GM18861 (cell line): ENCODE data around the gene ADAD1.
A peak's percentile ranks its signal among the peaks of the same experiment; 100 is the strongest.
"Not testable (repeated sequence)": the region's sequence is repeated elsewhere in the genome, so short reads cannot be mapped to it uniquely, and the experiment has no call there.

ENCODE experiments used
- ATAC-seq: cut with Tn5 transposase; IDR thresholded peaks from one replicate; pipeline ENCODE4 v1.9.1; 2021; ENCODE audit not compliant: unreplicated experiment

Gene ADAD1

DNA sequence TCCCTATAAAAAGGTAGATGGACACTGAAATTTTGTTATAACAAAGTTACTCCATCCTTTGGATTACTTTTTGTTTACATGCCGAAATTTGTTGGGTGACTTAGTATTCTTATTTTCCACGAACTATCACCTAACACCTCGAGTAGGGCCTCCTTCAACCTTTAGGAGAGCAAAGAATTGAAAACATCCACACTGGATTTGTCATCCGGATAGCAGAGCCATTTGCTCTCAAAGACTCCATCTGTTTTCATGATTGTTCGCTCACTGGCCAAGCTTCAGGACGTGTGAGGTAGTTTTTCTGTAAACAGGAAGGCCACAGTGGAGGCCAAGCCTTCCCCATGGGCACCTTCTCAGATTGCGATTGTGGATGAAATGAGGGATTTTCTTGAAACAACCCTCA is at the start of gene ADAD1:
ADAD1 (plus strand) TSS at position 301 of the 400 bp plus-strand sequence. CDS start 1,059 bp downstream, outside the sequence.
- no peak for ATAC-seq

DNA sequence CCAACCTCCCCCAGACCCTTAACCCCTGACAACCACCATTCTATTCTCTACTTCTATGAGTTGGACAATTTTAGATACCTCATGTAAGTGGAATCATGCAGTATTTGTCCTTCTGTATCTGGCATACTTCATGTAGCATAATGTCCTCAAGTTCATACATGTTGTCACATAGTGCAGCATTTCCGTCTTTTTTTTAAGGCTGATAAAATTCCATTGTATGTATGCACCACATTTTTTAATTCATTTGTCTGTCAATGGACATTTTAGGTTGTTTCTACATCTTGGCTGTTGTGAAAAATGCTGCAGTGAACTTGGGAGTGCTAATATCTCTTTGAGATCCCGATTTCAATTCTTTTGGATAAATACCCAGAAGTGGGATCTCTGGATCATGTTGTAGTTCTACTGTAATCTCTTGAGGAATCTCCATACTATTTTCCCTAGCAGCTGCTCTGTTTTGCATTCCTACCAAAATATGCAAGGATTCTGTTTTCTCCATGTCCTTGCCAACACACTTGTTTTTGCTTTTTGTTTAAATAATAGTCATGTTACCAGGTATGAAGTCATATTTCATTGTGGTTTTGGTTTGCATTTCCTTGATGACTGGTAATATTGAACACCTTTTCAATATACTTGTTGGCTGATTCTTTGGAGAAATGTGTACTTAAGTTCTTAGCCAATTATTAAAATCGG is 48.8 kb upstream of the ADAD1 start:
- ATAC-seq = no peak

DNA sequence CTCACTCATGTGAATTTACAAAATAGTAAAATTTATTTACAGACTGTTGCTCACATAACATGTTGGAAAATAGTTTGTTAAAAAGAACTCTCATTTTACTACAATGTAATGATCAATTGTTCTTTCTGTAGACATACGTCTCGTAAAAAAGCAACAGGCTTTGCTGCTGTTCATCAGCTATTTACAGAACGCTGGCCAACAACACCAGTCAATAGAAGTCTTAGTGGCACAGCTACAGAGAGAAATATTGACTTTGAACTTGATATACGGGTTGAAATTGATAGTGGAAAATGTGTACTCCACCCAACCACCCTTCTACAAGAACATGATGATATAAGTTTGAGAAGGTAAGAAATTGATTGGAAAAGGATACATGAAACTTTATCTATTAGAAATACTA is 47.6 kb upstream of the ADAD1 start:
- ATAC-seq = no peak

DNA sequence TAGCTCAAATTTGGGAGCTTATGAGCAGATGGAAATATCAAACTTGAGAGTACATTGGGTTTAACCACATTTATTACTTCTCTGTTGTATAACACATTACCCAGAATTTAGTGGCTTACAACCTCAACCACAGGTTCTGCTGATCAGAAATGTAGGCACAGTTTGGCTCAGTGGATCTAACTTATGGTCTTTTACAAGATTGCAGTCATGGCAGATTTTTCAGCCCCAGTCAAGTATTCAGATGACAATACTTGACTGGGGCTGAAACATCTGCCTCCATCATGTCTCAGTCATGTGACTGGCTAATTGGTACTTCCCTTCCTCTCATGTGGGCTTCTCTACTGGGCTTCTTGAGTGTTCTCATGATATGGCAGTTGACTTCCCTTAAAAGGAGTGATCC is 44.0 kb upstream of the ADAD1 start:
- no peak for ATAC-seq

DNA sequence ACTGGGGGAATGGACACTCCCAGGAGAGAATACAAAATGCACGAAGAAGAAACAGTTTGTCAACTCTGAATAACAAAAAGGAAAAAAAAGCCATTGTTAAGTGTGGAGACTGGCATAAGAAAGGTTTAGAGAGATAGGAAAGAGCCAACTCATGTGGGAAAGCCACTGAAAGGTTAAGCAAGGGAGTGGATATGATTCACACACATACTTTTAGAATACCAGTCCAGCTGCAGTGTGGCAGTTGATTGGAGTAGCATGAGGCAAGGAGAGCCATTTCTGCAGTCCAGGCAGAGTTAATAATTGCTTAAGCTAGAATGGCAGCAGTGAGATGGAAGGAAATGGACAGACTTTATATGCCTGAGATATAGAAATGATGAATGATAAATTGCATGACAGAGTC is 36.9 kb upstream of the ADAD1 start:
- no peak for ATAC-seq

DNA sequence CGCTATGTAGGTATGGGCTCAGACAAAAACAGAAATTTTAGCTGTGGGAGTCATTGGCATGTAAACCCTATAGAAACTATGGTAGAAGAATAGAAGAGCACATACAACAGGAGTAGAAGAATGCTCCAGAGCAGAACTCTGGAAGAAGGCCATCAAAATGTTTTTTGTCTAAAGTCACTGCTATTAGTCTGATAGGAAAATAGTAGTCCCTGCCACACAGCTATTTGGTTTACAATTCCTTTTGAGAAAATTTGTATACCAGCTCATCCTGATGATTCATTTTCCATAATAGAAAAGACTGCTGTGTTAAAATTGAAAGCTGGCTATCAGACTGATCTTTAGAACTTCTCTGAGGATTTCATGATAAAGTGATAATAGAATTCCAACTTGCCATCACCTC is 32.8 kb upstream of the ADAD1 start:
- ATAC-seq = no peak

DNA sequence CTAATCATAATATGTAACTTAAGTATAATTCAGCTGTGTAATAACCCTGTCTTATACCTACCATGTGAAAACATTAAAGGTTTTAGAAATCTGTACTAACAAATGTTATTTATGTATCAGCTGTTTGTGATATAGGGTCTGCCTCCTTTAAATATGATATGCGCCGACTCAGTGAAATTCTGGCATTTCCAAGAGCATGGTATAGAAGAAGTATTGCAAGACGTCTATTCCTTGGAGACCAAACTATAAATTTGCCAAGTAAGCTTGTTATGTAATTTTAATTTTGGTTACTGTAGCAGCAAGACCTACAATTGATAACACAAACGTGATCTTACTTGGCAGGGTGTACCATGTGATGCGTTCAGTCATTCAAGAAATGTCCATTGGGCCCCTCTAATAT is 32.3 kb upstream of the ADAD1 start:
- no peak for ATAC-seq

DNA sequence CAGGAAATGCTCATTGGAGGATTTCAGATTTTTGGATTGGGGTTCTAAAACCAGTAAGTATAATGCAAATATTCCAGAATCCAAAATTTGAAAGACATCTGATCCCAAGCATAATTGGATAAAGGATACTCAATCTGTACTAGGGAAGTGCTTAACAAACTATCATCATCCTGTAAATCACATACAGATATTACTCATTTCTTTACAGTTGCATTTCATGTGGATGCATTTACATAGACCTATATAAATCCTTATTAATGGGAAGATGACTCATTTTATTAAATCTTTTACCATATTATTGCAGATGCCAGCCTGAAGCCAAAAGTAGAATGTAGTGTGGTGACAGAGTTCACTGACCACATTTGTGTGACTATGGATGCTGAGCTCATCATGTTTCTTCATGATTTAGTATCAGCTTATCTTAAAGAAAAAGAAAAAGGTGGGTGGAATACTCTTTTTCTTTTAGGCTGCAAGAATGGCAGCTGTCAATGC is 22.4 kb upstream of the ADAD1 start:
- ATAC-seq = no peak

DNA sequence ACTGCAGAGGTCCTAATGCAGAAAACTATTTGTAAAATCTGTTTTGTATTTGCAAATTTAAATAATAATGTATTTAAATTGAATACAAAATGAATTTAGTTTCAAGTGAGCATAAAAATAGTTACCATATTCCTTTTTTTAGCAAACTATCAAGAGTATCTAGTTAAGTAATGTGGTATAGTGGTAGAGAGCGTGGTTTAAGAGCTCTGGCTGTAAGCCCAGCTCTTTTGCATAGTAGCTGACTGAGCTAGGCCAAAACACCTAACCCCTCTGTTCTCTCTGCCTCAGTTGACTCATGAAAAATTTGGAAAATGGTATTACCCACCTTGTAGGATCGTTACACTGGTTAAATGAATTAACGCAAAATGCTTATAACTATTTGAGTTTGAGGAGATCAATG is 18.1 kb upstream of the ADAD1 start:
- no peak for ATAC-seq

DNA sequence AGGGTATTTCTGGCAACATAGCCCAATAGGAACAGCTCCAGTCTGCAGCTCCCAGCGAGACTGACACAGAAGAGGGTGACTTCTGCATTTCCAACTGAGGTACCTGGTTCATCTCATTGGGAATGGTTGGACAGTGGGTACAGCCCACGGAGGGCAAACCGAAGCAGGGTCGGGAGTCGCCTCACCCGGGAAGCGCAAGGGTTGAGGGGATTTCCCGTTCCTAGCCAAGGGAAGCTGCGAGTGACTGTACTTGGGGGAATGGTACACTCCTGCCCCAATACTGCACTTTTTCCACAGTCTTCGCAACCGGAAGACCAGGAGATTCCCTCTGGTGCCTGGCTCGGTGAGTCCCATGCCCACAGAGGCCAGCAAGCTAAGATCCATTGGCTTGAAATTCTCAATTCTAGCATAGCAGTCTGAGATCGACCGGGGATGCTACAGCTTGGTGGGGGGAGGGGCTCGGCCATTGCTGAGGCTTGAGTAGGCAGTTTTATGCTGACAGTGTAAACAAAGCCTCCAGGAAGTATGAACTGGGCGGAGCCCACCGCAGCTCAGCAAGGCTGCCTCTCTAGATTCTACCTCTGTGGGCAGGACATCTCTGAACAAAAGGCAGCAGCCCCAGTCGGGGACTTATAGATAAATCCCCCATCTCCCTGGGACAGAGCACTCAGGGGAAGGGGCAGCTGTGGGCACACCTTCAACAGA is 14.0 kb upstream of the ADAD1 start:
- no peak for ATAC-seq

DNA sequence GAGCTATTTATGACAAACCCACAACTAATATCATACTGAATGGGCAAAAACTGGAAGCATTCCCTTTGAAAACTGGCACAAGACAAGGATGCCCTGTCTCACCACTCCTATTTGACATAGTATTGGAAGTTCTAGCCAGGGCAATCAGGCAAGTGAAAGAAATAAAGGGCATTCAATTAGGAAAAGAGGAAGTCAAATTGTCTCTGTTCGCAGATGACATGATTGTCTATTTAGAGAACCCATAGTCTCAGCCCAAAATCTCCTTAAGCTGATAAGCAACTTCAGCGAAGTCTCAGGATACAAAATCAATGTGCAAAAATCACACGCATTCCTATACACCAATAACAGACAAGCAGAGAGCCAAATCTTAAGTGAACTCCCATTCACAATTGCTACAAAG is 10.0 kb upstream of the ADAD1 start:
- not testable (repeated sequence) for ATAC-seq

DNA sequence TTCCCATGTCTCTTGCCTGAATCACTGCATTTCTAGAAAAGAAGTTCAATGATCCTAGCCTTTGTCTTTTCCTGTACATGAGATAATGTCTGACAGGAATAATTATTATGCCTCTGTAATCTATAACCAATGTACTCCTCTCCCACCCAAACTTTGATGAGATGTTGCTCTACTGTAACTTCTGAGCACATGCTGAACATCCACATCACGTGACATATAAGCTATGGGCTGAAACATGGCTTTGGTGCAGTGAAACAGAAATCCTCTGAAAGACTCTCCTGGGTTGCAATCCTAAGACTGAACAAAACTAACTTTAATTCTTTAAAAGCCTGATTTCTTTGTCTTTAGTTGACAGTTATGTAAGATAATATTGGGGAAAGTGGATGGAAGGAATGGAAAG is 1.5 kb upstream of the ADAD1 start:
- no peak for ATAC-seq

DNA sequence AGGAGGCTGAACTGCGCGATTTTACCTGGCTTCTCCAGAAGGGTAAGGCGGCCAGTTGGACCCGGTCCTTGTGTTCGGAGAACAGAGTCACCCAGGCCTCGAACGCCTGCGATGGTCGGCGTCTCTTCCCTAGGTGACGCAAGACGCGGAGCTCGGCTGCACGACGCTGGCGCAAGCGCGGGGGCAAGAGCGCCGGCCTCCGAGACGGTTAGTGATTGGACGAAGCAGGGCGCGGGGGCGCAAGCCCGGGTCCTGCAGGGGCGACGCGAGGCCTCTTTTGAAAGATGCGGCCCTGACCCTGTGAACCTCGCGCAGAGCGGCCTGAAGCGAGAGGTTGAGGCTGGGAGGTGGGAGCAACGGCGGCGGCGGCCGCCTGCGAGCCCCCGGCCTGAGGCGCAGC is 428 bp downstream of the ADAD1 start:
- ATAC-seq = no peak

DNA sequence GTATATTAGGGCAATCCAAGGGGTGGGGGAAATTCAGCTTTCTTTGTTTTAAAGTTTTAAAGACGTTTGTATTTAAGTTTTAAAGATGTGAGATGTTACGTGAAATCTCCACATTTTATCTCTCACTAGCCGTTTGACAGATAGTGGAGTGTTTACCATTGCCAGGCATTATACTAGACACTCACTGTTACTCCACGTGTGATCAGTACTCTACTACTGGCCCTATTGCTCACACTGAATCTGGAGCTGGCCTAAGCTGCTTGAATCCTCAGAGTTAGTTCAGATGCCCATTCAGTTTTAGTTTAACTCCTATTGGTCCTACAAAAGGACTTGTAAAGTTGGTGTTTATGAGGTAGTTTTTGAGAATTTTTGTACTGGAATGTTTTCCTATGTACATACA is 4.5 kb downstream of the ADAD1 start:
- ATAC-seq = no peak

DNA sequence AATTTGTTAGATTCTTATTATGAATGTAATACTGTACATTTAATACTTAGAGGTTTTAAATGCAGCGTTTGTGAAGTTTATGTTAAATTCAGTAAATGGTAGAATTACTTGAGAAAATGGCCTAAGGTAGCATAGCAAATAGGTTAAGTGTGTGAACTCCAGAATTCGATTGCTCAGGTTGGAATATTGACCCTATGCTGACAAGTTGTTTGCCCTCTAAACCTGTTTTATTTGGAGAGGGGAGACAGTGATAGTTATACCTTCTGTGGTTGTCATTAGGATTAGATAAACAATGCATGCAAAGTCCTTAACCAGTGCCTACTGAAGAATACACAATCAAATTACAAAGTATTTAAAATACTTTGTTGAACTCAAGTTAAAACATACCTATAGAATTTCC is 5.4 kb downstream of the ADAD1 start:
- ATAC-seq = no peak

DNA sequence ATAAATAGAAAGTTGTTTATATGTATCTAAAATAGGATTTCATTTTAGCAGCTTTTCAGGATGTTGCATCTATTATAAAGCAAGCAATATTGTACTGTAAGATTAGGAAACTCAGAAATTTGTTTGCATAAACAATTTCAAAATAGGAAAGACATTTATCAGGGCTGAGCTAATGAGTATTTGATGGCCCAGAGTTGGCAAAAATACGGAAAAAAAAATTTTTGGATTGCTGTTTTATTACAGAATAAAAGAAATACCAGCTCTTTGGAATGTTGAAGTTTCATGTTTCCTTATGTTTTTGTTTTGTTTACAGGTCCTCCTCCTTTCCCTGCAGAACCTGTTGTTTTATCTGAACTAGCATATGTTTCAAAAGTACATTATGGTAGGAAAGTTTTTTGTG is 14.5 kb downstream of the ADAD1 start:
- no peak for ATAC-seq

DNA sequence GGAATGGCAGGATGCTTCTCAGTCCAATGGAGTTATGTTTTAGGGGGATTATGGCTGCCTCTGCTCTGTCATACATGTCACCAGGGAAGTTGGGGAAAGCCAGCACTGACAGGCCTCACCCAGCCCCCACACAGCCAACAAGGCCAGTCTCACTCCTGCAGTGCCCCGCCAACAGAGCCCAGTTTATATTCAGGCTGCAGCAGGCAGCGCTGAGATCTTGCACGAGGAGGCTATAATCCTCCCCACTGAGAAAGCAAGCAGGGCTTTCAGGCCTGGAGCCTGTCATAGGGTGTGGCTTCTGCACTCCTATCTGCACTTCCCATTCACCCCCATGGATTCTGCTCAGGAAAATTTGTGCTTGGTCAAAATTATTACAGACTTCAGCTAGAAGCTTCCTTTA is 25.1 kb downstream of the ADAD1 start:
- ATAC-seq = no peak

DNA sequence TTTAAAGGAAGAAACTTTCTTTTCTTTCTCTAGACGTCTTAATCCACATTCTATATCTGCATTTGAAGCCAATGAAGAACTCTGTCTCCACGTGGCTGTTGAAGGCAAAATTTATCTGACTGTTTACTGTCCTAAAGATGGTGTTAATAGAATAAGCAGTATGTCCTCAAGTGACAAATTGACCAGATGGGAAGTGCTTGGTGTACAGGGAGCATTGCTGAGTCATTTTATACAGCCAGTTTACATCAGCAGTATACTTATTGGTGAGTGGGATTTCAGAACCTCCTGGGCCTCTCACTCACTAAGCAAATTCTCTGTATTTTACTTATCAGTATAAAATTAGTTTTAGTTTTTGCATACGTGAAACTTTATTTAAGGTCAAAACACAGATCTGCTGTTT is 33.7 kb downstream of the ADAD1 start:
- peak; percentile 60 for ATAC-seq

DNA sequence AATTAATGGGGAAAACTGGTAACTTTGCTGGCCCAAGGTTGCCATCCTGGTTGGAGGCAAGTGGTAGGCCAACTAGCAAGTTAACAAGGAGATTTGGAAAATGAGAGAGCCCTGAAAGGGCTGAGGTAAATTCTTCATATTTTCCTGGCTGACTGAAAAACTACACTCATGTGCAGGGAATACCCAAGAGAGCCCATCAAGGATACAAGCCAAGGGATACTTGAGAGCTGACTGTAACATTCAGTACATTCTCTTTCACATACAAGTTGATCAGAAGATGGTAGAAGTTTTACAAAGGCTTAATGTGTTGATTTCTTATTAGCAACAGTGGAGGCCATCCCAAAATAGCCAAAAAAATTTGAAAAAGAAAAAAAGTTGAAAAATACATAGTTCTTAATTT is 44.4 kb downstream of the ADAD1 start:
- ATAC-seq = no peak

DNA sequence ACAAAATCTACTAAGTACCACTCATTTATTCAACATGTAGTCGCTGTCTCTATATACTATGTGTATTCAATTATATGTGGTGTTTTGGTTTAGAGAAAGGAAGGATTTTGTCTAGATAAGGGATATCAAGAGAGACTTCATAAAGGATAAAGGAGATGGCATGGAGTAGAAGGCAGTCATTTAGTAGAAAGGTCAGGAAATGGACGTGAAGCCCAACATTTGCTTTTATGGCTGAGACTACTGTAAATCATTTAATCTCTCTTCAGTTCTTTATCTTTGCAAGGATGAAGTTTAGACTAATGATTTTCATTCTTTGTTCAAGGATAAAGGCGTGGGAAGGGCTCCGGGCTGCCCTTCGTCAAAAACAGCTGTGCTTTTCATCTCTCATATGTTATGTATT is 52.5 kb downstream of the ADAD1 start:
- no peak for ATAC-seq

DNA sequence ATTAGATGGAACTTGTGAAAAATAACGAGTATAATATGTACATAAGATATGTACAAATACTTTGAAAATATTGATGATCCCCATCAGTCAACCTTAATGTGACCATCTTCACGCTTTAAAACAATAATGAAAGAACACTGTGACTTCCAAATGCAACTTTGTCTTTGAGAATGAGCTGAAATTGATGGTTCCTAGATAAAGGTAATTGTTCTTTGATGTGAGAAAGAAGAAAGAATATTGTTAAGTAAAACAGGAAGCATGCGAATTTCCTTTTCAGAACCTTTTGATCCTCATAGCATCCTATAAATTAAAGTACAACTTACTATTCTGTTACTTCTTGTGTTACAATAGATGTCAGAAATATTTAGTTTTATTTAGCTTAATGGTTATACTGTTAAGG is 55.5 kb downstream of the ADAD1 start:
- no peak for ATAC-seq

DNA sequence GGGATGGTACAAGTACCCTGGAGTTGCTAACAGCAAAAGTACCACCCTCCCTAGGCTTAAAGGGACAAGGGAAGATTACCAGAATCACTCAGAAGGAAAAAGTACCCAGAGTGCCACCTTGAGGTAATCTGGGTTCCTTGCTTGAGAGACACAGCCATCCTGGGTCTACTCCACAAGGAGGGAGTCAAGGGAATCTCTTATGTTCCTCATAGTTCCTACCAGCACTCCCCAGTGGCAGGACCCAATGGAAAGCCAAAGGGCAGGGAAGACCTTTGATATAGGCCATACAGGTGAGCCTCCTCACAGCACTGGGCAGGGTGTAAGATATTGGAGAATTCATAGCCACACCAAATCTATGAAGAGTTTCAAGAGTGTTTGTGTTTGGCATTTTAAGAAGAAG is 72.0 kb downstream of the ADAD1 start:
- ATAC-seq = no peak
